Endometrial microvascular endothelial cells (primary cell): ENCODE measurements around the gene BAG3. TPM values are rescaled to one million over a fixed set of nuclear protein-coding genes. Genes with fewer than 3 reads are reported as not detected.

Source experiments
- in situ Hi-C: cut with HindIII; loops from 2 replicates; pipeline ENCODE4 v1.10.0; 2017; ENCODE audit warnings: low sequenced_read_pairs, low pct_unique_long_range_greater_than_20kb; ENCODE audit errors: inconsistent ontology term
- total RNA-seq: library from RNA; depleted of rRNA; stranded (reverse); fragments of >200 nt; gene quantifications from one replicate; pipeline ENCODE4 v1.2.3, GENCODE V29; 2015; ENCODE audit errors: inconsistent ontology term

The BAG3 gene
- total RNA-seq, 1 donor from 2014 or later: 63.4 TPM

GRCh38 chr10:119715628-119716505 is 64.7 kb downstream of the BAG3 start:
- in situ Hi-C loops: no loop called here

- in situ Hi-C loops: no loop called here
Measured at GRCh38 chr10:119723161-119723560, 72.0 kb downstream of the BAG3 start.

- in situ Hi-C loops: no loop called here
Measured at GRCh38 chr10:119723624-119724023, 72.4 kb downstream of the BAG3 start.

- in situ Hi-C loops: no loop called here
Measured at GRCh38 chr10:119724593-119725516, 73.7 kb downstream of the BAG3 start.

DNA sequence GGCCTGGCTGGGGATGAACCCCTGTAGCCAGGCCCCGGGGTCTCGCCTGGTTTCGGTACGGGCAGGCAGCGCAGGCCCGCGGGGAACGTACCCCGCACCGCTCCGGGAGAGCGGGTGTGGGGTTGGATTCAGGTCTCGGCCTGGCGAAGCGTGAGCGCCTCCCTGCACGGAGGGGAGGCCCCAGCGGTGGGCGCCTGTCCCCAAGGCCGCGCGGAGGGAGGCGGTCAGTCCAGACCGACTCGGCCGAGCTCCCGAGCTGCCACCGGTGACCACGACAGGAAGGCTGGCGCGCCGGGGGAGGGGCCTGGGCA is 74.3 kb downstream of the BAG3 start:
- in situ Hi-C loops: no loop called here

DNA sequence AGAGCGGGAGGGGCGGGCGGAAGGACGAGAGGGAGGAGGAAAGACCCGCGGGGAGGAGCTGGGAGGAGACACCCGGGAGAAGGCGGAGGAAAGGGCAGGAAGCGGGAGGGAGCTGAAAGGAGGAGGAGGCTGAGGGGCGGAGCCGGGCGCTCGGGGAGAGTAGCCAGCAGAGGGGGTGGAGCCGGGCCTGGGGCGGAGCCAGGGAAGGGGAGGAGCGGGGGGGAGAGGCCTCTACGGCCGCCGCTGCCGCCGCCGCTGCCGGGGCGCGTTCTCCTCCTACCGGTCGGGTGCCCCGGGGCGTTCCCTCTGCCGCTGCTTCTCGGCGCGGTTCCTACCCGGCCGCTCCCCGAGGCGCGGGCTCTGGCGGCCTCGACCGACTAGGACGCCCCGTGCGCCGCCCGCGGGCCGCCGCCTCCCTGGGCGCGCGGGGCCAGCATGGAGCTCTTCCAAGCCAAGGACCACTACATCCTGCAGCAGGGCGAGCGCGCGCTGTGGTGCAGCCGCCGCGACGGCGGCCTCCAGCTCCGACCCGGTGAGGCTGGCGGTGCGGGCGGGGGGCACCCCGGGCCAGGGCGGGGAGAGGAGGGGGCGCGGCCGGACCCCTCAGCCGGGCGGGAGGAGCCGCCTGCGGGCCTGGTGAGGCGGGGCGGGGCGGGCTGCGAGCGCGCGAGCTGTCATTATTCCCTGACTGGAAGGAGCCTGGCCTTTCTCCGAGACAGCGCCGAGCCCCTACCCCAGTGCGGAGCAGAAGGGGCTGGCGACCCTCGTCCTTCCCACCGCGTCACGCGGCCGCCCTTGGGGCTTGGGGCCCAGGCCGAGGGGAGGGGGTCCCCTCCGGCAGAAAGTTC is 74.9 kb downstream of the BAG3 start, which contains the start of gene INPP5F:
Gene INPP5F, plus strand, starts transcription at position 223 of the 848 bp plus-strand sequence. Its CDS starts 213 bp downstream, at position 436.
- in situ Hi-C loops: no loop called here

DNA sequence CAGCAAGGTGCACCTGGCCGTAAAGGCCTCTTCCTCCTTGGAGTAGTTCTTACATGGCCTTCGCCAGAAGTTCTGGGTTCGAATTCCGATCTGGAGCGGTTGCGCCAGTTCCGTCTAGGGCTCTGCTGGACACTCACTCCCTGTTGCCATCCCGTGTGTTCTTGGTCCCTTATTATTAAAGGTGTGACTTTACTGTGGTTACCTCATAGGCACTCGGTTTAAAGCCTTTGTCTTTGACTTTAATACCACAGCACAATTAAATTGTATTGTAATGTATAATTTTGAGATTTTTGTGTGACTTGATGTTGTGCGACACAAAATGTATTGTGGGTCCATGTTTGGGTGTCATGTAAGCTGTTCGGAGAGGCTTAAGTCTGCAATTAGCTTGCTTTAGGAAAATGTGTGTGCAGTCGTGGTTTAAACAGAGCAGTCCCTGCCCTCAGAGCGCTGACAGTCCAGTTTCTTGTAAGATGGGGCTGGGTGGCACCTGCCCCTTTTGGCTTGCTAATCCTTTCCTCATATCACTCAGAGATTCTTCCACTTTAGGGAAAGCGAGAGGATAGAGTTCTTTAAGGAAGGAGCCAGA is 75.6 kb downstream of the BAG3 start:
- in situ Hi-C loops: no loop called here

Other genes starting within 250 kb of the BAG3 start
- gene RGS10, start 108.7 kb upstream of the BAG3 start, total RNA-seq: 41.3 TPM
- gene TIAL1, start 54.4 kb upstream of the BAG3 start, total RNA-seq: 43.3 TPM
- 17.9 TPM for gene INPP5F, start 74.7 kb downstream of the BAG3 start, total RNA-seq
- 77.7 TPM for gene MCMBP, start 221.5 kb downstream of the BAG3 start, total RNA-seq
- 23.8 TPM for gene SEC23IP, start 241.3 kb downstream of the BAG3 start, total RNA-seq